ENCODE data around the gene POLR3G.

DNA sequence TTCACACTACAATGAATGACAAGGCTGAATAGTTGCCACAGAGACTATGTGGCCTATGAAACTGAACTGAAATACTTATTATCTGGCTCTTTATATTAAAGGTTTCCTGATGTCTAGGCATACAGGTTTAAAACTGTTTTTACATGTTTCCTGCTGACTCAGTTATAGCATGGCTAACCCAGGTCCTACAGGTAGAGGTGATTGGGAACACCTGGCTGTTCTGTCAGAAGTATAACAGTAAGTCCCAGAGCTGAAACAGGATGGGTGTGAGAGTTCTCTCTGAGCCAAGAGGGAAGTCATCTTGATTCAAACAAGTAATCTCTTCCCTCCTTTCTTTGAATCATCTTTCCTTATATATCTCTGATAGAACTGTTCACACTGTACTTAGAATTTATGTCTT lies 79.0 kb downstream of the POLR3G start:
- TF ChIP-seq, protein P1, sequence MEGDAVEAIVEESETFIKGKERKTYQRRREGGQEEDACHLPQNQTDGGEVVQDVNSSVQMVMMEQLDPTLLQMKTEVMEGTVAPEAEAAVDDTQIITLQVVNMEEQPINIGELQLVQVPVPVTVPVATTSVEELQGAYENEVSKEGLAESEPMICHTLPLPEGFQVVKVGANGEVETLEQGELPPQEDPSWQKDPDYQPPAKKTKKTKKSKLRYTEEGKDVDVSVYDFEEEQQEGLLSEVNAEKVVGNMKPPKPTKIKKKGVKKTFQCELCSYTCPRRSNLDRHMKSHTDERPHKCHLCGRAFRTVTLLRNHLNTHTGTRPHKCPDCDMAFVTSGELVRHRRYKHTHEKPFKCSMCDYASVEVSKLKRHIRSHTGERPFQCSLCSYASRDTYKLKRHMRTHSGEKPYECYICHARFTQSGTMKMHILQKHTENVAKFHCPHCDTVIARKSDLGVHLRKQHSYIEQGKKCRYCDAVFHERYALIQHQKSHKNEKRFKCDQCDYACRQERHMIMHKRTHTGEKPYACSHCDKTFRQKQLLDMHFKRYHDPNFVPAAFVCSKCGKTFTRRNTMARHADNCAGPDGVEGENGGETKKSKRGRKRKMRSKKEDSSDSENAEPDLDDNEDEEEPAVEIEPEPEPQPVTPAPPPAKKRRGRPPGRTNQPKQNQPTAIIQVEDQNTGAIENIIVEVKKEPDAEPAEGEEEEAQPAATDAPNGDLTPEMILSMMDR (conservative IDR thresholded peaks at IDR 0.05; ENCODE audit: low read length): no peak
- no peak for TF ChIP-seq EZH2phosphoT487 (IDR thresholded peaks at IDR 0.05; ENCODE audit: borderline replicate concordance, low read depth, low read length)
